Suprapubic skin (tissue), 4 donors: ENCODE measurements around the gene NEURL4. TPM values are rescaled to one million over a fixed set of nuclear protein-coding genes. Genes with fewer than 3 reads are reported as not detected.

Source experiments
- DNase-seq, 2 donors: peaks; one replicate each; pipeline ENCODE4 v3.0.0-alpha.2; 2019; ENCODE audit warnings: low spot score in 2 of 2
- H3K27ac ChIP-seq: fragments of 200-600 bp; sonication (generic); one replicate; pipeline ENCODE4 v1.5.1; 2019
- H3K27me3 ChIP-seq: fragments of 200-600 bp; sonication (generic); one replicate; pipeline ENCODE4 v1.5.1; 2019
- H3K36me3 ChIP-seq: fragments of 200-600 bp; sonication (generic); one replicate; pipeline ENCODE4 v1.5.1; 2019
- H3K4me1 ChIP-seq: fragments of 200-600 bp; sonication (generic); one replicate; pipeline ENCODE4 v1.5.1; 2019
- H3K4me3 ChIP-seq: fragments of 200-600 bp; sonication (generic); one replicate; pipeline ENCODE4 v1.5.1; 2019; ENCODE audit warnings: mild to moderate bottlenecking
- H3K9me3 ChIP-seq: fragments of 200-600 bp; sonication (generic); one replicate; pipeline ENCODE4 v1.5.1; 2019
- CTCF ChIP-seq, 2 donors: fragments of 200-600 bp in 1 of 2; fragments of 450-650 bp in 1 of 2; sonication (generic) in 1 of 2; IDR thresholded peaks; one replicate each; pipeline ENCODE4 v1.5.1; 2016 to 2019; ENCODE audit warnings: antibody characterized with exemption in 2 of 2, mild to moderate bottlenecking in 1 of 2, moderate library complexity in 1 of 2
- EP300 ChIP-seq: sonication (generic); formaldehyde crosslinking; IDR thresholded peaks from one replicate; pipeline ENCODE4 v1.6.1; 2017; ENCODE audit warnings: antibody characterized with exemption
- POLR2A ChIP-seq, 2 donors: fragments of 450-650 bp; IDR thresholded peaks; one replicate each; pipeline ENCODE4 v1.6.1; 2017; ENCODE audit warnings: antibody characterized with exemption in 2 of 2, mild to moderate bottlenecking in 2 of 2, moderate library complexity in 2 of 2
- POLR2AphosphoS5 ChIP-seq, 3 donors: sonication (generic); formaldehyde crosslinking; IDR thresholded peaks; one replicate each; pipeline ENCODE4 v1.6.1; 2017; ENCODE audit warnings: antibody characterized with exemption in 3 of 3
- WGBS: methylation state at CpG from one replicate; pipeline ENCODE4 v1.1.5; 2018; 5-methylcytosine and 5-hydroxymethylcytosine counted together
- total RNA-seq, 4 donors: library from RNA; depleted of rRNA; stranded (reverse); fragments of >200 nt; gene quantifications; one replicate each; pipeline ENCODE4 v1.1.0, GENCODE V29; 2016

NEURL4 gene
- total RNA-seq, 4 donors from 2014 or later: 11.7 to 51.3 (median 20.6) TPM

- peaks cover 67% of the 10 kb centered on the region for H3K4me1 ChIP-seq
- DNase-seq: no peak
- no peaks in the 10 kb centered on the region for H3K27me3 ChIP-seq
- TF ChIP-seq CTCF (IDR thresholded peaks at IDR 0.05) (peak in 1 of 2 donors; percentile 31), POLR2A (IDR thresholded peaks at IDR 0.05) (no peak), EP300 (no peak), POLR2AphosphoS5 (IDR thresholded peaks at IDR 0.05) (no peak)
- WGBS: 74% methylated on average over 6 of the region's 7 CpGs
- no peaks in the 10 kb centered on the region for H3K9me3 ChIP-seq
- peaks cover 61% of the 10 kb centered on the region for H3K36me3 ChIP-seq
- H3K4me3 ChIP-seq: no peak overlapping the region
- H3K27ac ChIP-seq: no peak overlapping the region
Measured at GRCh38 chr17:7313088-7313889, 15.8 kb downstream of the NEURL4 start.

GRCh38 chr17:7312432-7313087 lies 16.6 kb downstream of the NEURL4 start:
- H3K4me1 ChIP-seq: peaks cover 67% of the 10 kb centered on the region
- H3K27ac ChIP-seq: no peak overlapping the region
- no peak for TF ChIP-seq EP300
- TF ChIP-seq CTCF (IDR thresholded peaks at IDR 0.05): no peak
- no peak for TF ChIP-seq POLR2A (IDR thresholded peaks at IDR 0.05)
- no peak for TF ChIP-seq POLR2AphosphoS5 (IDR thresholded peaks at IDR 0.05)
- H3K9me3 ChIP-seq: no peaks in the 10 kb centered on the region
- H3K36me3 ChIP-seq: peaks cover 53% of the 10 kb centered on the region
- 80% methylated on average over 7 of the region's 7 CpGs for WGBS
- H3K27me3 ChIP-seq: no peaks in the 10 kb centered on the region
- H3K4me3 ChIP-seq: no peak overlapping the region
- no peak for DNase-seq

GRCh38 chr17:7311110-7311705 lies 17.9 kb downstream of the NEURL4 start:
- Histone ChIP-seq H3K36me3 (peaks cover 47% of the 10 kb centered on the region), H3K27ac (no peak overlapping the region), H3K27me3 (no peaks in the 10 kb centered on the region), H3K9me3 (no peaks in the 10 kb centered on the region), H3K4me3 (no peak overlapping the region), H3K4me1 (peaks cover 67% of the 10 kb centered on the region)
- DNase-seq: no peak
- TF ChIP-seq CTCF (IDR thresholded peaks at IDR 0.05) (no peak), EP300 (no peak), POLR2AphosphoS5 (IDR thresholded peaks at IDR 0.05) (no peak)
- WGBS: 73% methylated on average over 7 of the region's 7 CpGs

GRCh38 chr17:7309628-7310027 lies 19.5 kb downstream of the NEURL4 start:
- Histone ChIP-seq H3K4me1 (peaks cover 57% of the 10 kb centered on the region), H3K4me3 (peak overlapping the region; percentile 86), H3K27ac (peak overlapping the region; percentile 96), H3K9me3 (no peaks in the 10 kb centered on the region), H3K27me3 (no peaks in the 10 kb centered on the region), H3K36me3 (peaks cover 47% of the 10 kb centered on the region)
- DNase-seq: no peak
- TF ChIP-seq POLR2AphosphoS5 (IDR thresholded peaks at IDR 0.05) (no peak), CTCF (IDR thresholded peaks at IDR 0.05) (no peak), POLR2A (IDR thresholded peaks at IDR 0.05) (no peak), EP300 (no peak)
- whole genome bisulfite sequencing: 88% methylated on average over 12 of the region's 12 CpGs
